Testis (tissue), 3 donors: ENCODE measurements around the gene CKAP4. TPM values are rescaled to one million over a fixed set of nuclear protein-coding genes. Genes with fewer than 3 reads are reported as not detected.

Experiments used
- DNase-seq: peaks from one replicate; pipeline ENCODE4 v3.0.0-alpha.2; 2019
- H3K27ac ChIP-seq, 2 donors: fragments of 200-600 bp; sonication (generic); one replicate each; pipeline ENCODE4 v1.5.1; 2019
- H3K27me3 ChIP-seq: fragments of 200-600 bp; sonication (generic); one replicate; pipeline ENCODE4 v1.5.1; 2019
- H3K36me3 ChIP-seq: fragments of 200-600 bp; sonication (generic); one replicate; pipeline ENCODE4 v1.5.1; 2017; ENCODE audit warnings: low read depth; ENCODE audit errors: missing control alignments
- H3K4me1 ChIP-seq: fragments of 200-600 bp; sonication (generic); one replicate; pipeline ENCODE4 v1.5.1; 2019
- H3K4me3 ChIP-seq, 2 donors: fragments of 200-600 bp; sonication (generic); one replicate each; pipeline ENCODE4 v1.5.1; 2017 to 2019
- H3K9me3 ChIP-seq: fragments of 200-600 bp; sonication (generic); one replicate; pipeline ENCODE4 v1.5.1; 2017
- CTCF ChIP-seq, 3 experiments: fragments of 450-650 bp in 2 of 3; fragments of 200-600 bp in 1 of 3; sonication (generic) in 1 of 3; IDR thresholded peaks; one replicate each; pipeline ENCODE4 v1.5.1; 2016 to 2019; ENCODE audit warnings: antibody characterized with exemption in 3 of 3, mild to moderate bottlenecking in 2 of 3, moderate library complexity in 1 of 3
- POLR2A ChIP-seq: fragments of 450-650 bp; IDR thresholded peaks from one replicate; pipeline ENCODE4 v1.6.1; 2017; ENCODE audit warnings: antibody characterized with exemption, mild to moderate bottlenecking, moderate library complexity
- WGBS, 2 donors: methylation state at CpG; one replicate each; pipeline ENCODE4 v1.1.5; 2018; 5-methylcytosine and 5-hydroxymethylcytosine counted together
- intact Hi-C: fragments of 100-400 bp; cut with DNase I; formaldehyde crosslinking; loops from one replicate; pipeline ENCODE4 v1.15.1; 2023; ENCODE audit warnings: low total_unique reads
- polyA plus RNA-seq: library from polyadenylated mRNA; stranded (reverse); fragments of 350-450 nt; fragmentation: Illumina TruSeq; extraction: RNeasy Lipid Tissue Mini Kit (QIAGEN cat#74804); gene quantifications from one replicate; pipeline ENCODE4 v1.2.3, GENCODE V29; 2014; ENCODE audit warnings: low read depth, low replicate concordance; ENCODE audit not compliant: insufficient read depth
- small RNA-seq, 2 donors: library from RNA; depleted of rRNA; stranded (forward); fragments of <200 nt; gene quantifications; one replicate each; pipeline ENCODE3, GENCODE V24; 2016
- total RNA-seq, 2 donors: library from RNA; depleted of rRNA; stranded (reverse); fragments of >200 nt; gene quantifications; one replicate each; pipeline ENCODE4 v1.2.3, GENCODE V29; 2016

Gene CKAP4
- total and polyA plus RNA-seq, 3 donors from 2014 or later: 26.8 to 31.3 (median 31.2) TPM

GRCh38 chr12:106189341-106189740 is 58.5 kb downstream of the CKAP4 start:
- Histone ChIP-seq H3K9me3 (no peaks in the 10 kb centered on the region), H3K4me1 (peaks cover 18% of the 10 kb centered on the region), H3K27me3 (no peaks in the 10 kb centered on the region), H3K27ac (no peak overlapping the region), H3K36me3 (no peaks in the 10 kb centered on the region), H3K4me3 (no peak overlapping the region)
- intact Hi-C loops: no loop called here
- 81 to 95% methylated on average over 4 of the region's 4 CpGs for WGBS, 2 donors
- no peak for DNase-seq
- TF ChIP-seq CTCF (IDR thresholded peaks at IDR 0.05) (no peak), POLR2A (no peak)

- Histone ChIP-seq H3K9me3 (no peaks in the 10 kb centered on the region), H3K27ac (no peak overlapping the region), H3K27me3 (no peaks in the 10 kb centered on the region), H3K36me3 (no peaks in the 10 kb centered on the region), H3K4me3 (no peak overlapping the region), H3K4me1 (peaks cover 13% of the 10 kb centered on the region)
- intact Hi-C loops: no loop called here
- 41 to 58% methylated on average over 6 to 10 of the region's 10 CpGs for WGBS, 2 donors
- no peak for TF ChIP-seq POLR2A
- no peak for DNase-seq
Observed at GRCh38 chr12:106188256-106188655, 59.6 kb downstream of the CKAP4 start.

Small RNA genes within 50 kb of the gene (small RNA-seq; reads per million reads assigned to genes)
- 0 reads per million in 2 donors for gene RNU7-94P

Other genes starting within 250 kb of the CKAP4 start
- 1 to 10 TPM; 6.6 to 8.2 TPM for gene NUAK1, start 109.1 kb downstream of the CKAP4 start, total RNA-seq
- 9.1 TPM for gene NUAK1, start 109.1 kb downstream of the CKAP4 start, polyA plus RNA-seq
- 10 to 100 TPM; 31.0 to 33.9 TPM for gene TCP11L2, start 54.7 kb upstream of the CKAP4 start, total RNA-seq
- gene TCP11L2, start 54.7 kb upstream of the CKAP4 start, polyA plus RNA-seq: 15.8 TPM
- 10 to 100 TPM; 13.0 to 15.3 TPM for gene POLR3B, start 109.7 kb upstream of the CKAP4 start, total RNA-seq
- gene POLR3B, start 109.7 kb upstream of the CKAP4 start, polyA plus RNA-seq: 9.1 TPM